ENCODE results near the gene TMCC2.
"Not testable (repeated sequence)": the region's sequence is repeated elsewhere in the genome, so short reads cannot be mapped to it uniquely, and the experiment has no call there.

TMCC2 gene

GRCh38 chr1:205214756-205215155 lies 13.0 kb upstream of the TMCC2 start:
- FAIRE-seq: no peak

GRCh38 chr1:205216588-205216987 lies 11.2 kb upstream of the TMCC2 start:
- no peak for FAIRE-seq

- no peak for FAIRE-seq
These were observed 10.3 kb upstream of the TMCC2 start for GRCh38 chr1:205217418-205217817.

- no peak for FAIRE-seq
These were observed 7.3 kb upstream of the TMCC2 start for GRCh38 chr1:205220421-205220820.

- FAIRE-seq: no peak
These were observed 3.0 kb upstream of the TMCC2 start for GRCh38 chr1:205224736-205225135.

GRCh38 chr1:205225901-205226765 lies 1.6 kb upstream of the TMCC2 start:
- FAIRE-seq: no peak

GRCh38 chr1:205226868-205227583 lies 720 bp upstream of the TMCC2 start:
- no peak for FAIRE-seq

- no peak for FAIRE-seq
These were observed 361 bp downstream of the TMCC2 start for GRCh38 chr1:205228093-205228521.

- no peak for FAIRE-seq
These were observed 1.7 kb downstream of the TMCC2 start for GRCh38 chr1:205229399-205229871.

GRCh38 chr1:205229916-205230700 lies 2.4 kb downstream of the TMCC2 start:
- FAIRE-seq: no peak

GRCh38 chr1:205230982-205231381 lies 3.2 kb downstream of the TMCC2 start:
- FAIRE-seq: no peak

- no peak for FAIRE-seq
These were observed 4.5 kb downstream of the TMCC2 start for GRCh38 chr1:205232127-205232820.

GRCh38 chr1:205232945-205233397 lies 5.2 kb downstream of the TMCC2 start:
- no peak for FAIRE-seq

GRCh38 chr1:205233986-205234385 lies 6.2 kb downstream of the TMCC2 start:
- FAIRE-seq: not testable (repeated sequence)

- FAIRE-seq: no peak
These were observed 8.2 kb downstream of the TMCC2 start for GRCh38 chr1:205235951-205236350.

GRCh38 chr1:205236526-205236925 lies 8.8 kb downstream of the TMCC2 start:
- no peak for FAIRE-seq

GRCh38 chr1:205236951-205237475 lies 9.3 kb downstream of the TMCC2 start:
- no peak for FAIRE-seq

- no peak for FAIRE-seq
These were observed 10.1 kb downstream of the TMCC2 start for GRCh38 chr1:205237526-205238484.

- FAIRE-seq: no peak
These were observed 11.3 kb downstream of the TMCC2 start for GRCh38 chr1:205239078-205239477.

GRCh38 chr1:205240118-205240517 lies 12.4 kb downstream of the TMCC2 start:
- no peak for FAIRE-seq

GRCh38 chr1:205240569-205240968 lies 12.8 kb downstream of the TMCC2 start:
- no peak for FAIRE-seq
